CD8-positive, alpha-beta memory T cell (primary cell): ENCODE measurements around the gene C1QB. TPM values are rescaled to one million over a fixed set of nuclear protein-coding genes. Genes with fewer than 3 reads are reported as not detected.

ENCODE experiments used
- CTCF ChIA-PET: fragments of 350-600 bp; sonication (Branson Sonifier 250); formaldehyde crosslinking; loops from one replicate; lab custom pipeline; 2021; ENCODE audit warnings: antibody characterized with exemption; lab: Charles Lee
- POLR2A ChIA-PET: fragments of 350-600 bp; sonication (Branson Sonifier 250); formaldehyde crosslinking; loops from one replicate; lab custom pipeline; 2021; ENCODE audit warnings: antibody characterized with exemption; lab: Charles Lee
- DNase-seq, 5 donors: peaks; one replicate each; pipeline versions ENCODE4 v3.0.0 to v3.0.0-alpha.2; 2020 to 2022; ENCODE audit warnings: mixed read lengths in 1 of 5
- H3K27ac ChIP-seq: one replicate; pipeline ENCODE4 v1.7.0; 2013; ENCODE audit warnings: low read depth, mild to moderate bottlenecking, low read length, moderate library complexity
- H3K27me3 ChIP-seq: 2 replicates; pipeline ENCODE4 v1.7.0; 2013; ENCODE audit warnings: low read length, mild to moderate bottlenecking; ENCODE audit not compliant: insufficient read depth, poor library complexity, severe bottlenecking
- H3K36me3 ChIP-seq: 2 replicates; pipeline ENCODE4 v1.7.0; 2013; ENCODE audit warnings: mild to moderate bottlenecking, low read length, moderate library complexity; ENCODE audit not compliant: insufficient read depth
- H3K4me1 ChIP-seq: 2 replicates; pipeline ENCODE4 v1.7.0; 2013; ENCODE audit warnings: mild to moderate bottlenecking, low read length, moderate library complexity; ENCODE audit not compliant: insufficient read depth
- H3K4me3 ChIP-seq: 2 replicates; pipeline ENCODE4 v1.7.0; 2013; ENCODE audit warnings: mild to moderate bottlenecking, low read length
- H3K9me3 ChIP-seq: 2 replicates; pipeline ENCODE4 v1.7.0; 2013; ENCODE audit warnings: mild to moderate bottlenecking, low read length
- H3K27ac Mint-ChIP-seq, 8 donors: one replicate each; pipeline ENCODE4 v1.8.0; 2020 to 2021; ENCODE audit warnings: mixed read lengths in 8 of 8, mild to moderate bottlenecking in 6 of 8, inconsistent platforms in 3 of 8, moderate library complexity in 3 of 8
- H3K27me3 Mint-ChIP-seq, 2 donors: one replicate each; pipeline ENCODE4 v1.8.0; 2020 to 2021; ENCODE audit warnings: mixed read lengths in 2 of 2, mild to moderate bottlenecking in 1 of 2, moderate library complexity in 1 of 2
- H3K36me3 Mint-ChIP-seq, 3 donors: one replicate each; pipeline ENCODE4 v1.8.0; 2020 to 2021; ENCODE audit warnings: mixed read lengths in 3 of 3, inconsistent platforms in 1 of 3, mild to moderate bottlenecking in 1 of 3
- H3K4me1 Mint-ChIP-seq, 3 donors: one replicate each; pipeline ENCODE4 v1.8.0; 2020 to 2021; ENCODE audit warnings: mixed read lengths in 3 of 3, inconsistent platforms in 1 of 3, mild to moderate bottlenecking in 1 of 3
- H3K4me3 Mint-ChIP-seq, 7 donors: one replicate each; pipeline ENCODE4 v1.8.0; 2020 to 2021; ENCODE audit warnings: mixed read lengths in 7 of 7, mild to moderate bottlenecking in 6 of 7, moderate library complexity in 4 of 7, inconsistent platforms in 2 of 7
- H3K9me3 Mint-ChIP-seq, 5 donors: one replicate each; pipeline ENCODE4 v1.8.0; 2020 to 2022; ENCODE audit warnings: mixed read lengths in 5 of 5, mild to moderate bottlenecking in 3 of 5, moderate library complexity in 2 of 5, inconsistent platforms in 1 of 5
- polyA plus RNA-seq: library from polyadenylated mRNA; unstranded; fragments of 300-500 nt; fragmentation: Illumina TruSeq; gene quantifications from one replicate; pipeline ENCODE4 v1.2.3, GENCODE V29; 2021
- total RNA-seq, 2 experiments: library from RNA; stranded (reverse); gene quantifications; one replicate each; pipeline ENCODE4 v1.2.3, GENCODE V29; 2021

C1QB gene
- total RNA-seq (under 1 TPM; 0.20 to 0.53 TPM), polyA plus RNA-seq (not detected)

DNA sequence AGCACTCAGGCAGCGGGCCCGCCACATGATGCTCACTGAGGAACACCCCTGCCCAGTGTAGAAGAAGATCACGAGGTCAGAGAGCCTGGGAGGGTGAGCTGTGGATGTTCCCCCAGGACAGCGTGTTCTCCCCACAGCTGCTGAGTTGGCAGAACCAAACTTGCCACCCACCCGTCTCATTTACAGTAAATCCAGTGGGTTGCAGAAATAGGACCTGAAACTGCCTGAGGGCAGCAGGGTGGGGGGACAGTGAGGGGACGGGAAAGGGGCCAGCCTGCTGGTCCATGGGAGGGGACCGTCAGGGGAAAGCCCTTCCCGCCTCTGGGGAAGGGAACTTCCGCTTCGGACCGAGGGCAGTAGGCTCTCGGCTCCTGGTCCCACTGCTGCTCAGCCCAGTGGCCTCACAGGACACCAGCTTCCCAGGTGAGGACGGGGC lies at the start of gene C1QB:
C1QB (plus strand) TSS at position 356 of the 436 bp plus-strand sequence. CDS start 6,227 bp downstream, outside the sequence.
- no peak for DNase-seq
- H3K4me1 Mint-ChIP-seq = no peaks in the 10 kb centered on the region
- Histone ChIP-seq H3K27me3 (no peaks in the 10 kb centered on the region), H3K4me1 (no peaks in the 10 kb centered on the region), H3K9me3 (no peaks in the 10 kb centered on the region), H3K27ac (no peak within 1 kb of the TSS), H3K4me3 (no peak within 1 kb of the TSS), H3K36me3 (no peaks in the 10 kb centered on the region)
- no peaks in the 10 kb centered on the region for H3K9me3 Mint-ChIP-seq
- H3K4me3 Mint-ChIP-seq = no peak within 1 kb of the TSS
- H3K27ac Mint-ChIP-seq = no peak within 1 kb of the TSS
- H3K36me3 Mint-ChIP-seq = no peaks in the 10 kb centered on the region
- ChIA-PET CTCF (no interaction called here), POLR2A (no interaction called here)
- H3K27me3 Mint-ChIP-seq = peaks cover 6 to 39% of the 10 kb centered on the region in 2 donors

- peaks cover 13 to 62% of the 10 kb centered on the region in 2 donors for H3K27me3 Mint-ChIP-seq
- no peaks in the 10 kb centered on the region for H3K27me3 ChIP-seq
- no peak overlapping the region for H3K27ac ChIP-seq
- no peak overlapping the region for H3K4me3 ChIP-seq
- H3K36me3 Mint-ChIP-seq = no peaks in the 10 kb centered on the region
- no peak overlapping the region for H3K4me3 Mint-ChIP-seq
- H3K27ac Mint-ChIP-seq = no peak overlapping the region
- POLR2A ChIA-PET = no interaction called here
- H3K4me1 Mint-ChIP-seq = no peaks in the 10 kb centered on the region
- no peaks in the 10 kb centered on the region for H3K9me3 Mint-ChIP-seq
- no peaks in the 10 kb centered on the region for H3K9me3 ChIP-seq
- CTCF ChIA-PET = no interaction called here
- H3K36me3 ChIP-seq = no peaks in the 10 kb centered on the region
- no peak for DNase-seq
- H3K4me1 ChIP-seq = no peaks in the 10 kb centered on the region
Measured at GRCh38 chr1:22606161-22606560, 46.9 kb upstream of the C1QB start.

- Mint-ChIP-seq H3K27ac (no peak overlapping the region), H3K4me1 (no peaks in the 10 kb centered on the region), H3K4me3 (no peak overlapping the region), H3K9me3 (no peaks in the 10 kb centered on the region), H3K27me3 (peaks cover 14 to 62% of the 10 kb centered on the region in 2 donors), H3K36me3 (no peaks in the 10 kb centered on the region)
- ChIA-PET CTCF (no interaction called here), POLR2A (no interaction called here)
- H3K27ac ChIP-seq = no peak overlapping the region
- H3K36me3 ChIP-seq = no peaks in the 10 kb centered on the region
- DNase-seq = no peak
- no peak overlapping the region for H3K4me3 ChIP-seq
- no peaks in the 10 kb centered on the region for H3K27me3 ChIP-seq
- H3K4me1 ChIP-seq = no peaks in the 10 kb centered on the region
- H3K9me3 ChIP-seq = no peaks in the 10 kb centered on the region
Measured at GRCh38 chr1:22607154-22607553, 45.9 kb upstream of the C1QB start.

- H3K27me3 ChIP-seq = no peaks in the 10 kb centered on the region
- H3K27ac ChIP-seq = no peak overlapping the region
- H3K4me3 ChIP-seq = no peak overlapping the region
- Mint-ChIP-seq H3K27me3 (peaks cover 5 to 67% of the 10 kb centered on the region in 2 donors), H3K4me1 (no peaks in the 10 kb centered on the region), H3K27ac (no peak overlapping the region), H3K9me3 (no peaks in the 10 kb centered on the region), H3K36me3 (no peaks in the 10 kb centered on the region), H3K4me3 (no peak overlapping the region)
- H3K4me1 ChIP-seq = no peaks in the 10 kb centered on the region
- ChIA-PET CTCF (no interaction called here), POLR2A (no interaction called here)
- no peaks in the 10 kb centered on the region for H3K36me3 ChIP-seq
- DNase-seq = no peak
- H3K9me3 ChIP-seq = no peaks in the 10 kb centered on the region
Measured at GRCh38 chr1:22608361-22608760, 44.7 kb upstream of the C1QB start.

DNA sequence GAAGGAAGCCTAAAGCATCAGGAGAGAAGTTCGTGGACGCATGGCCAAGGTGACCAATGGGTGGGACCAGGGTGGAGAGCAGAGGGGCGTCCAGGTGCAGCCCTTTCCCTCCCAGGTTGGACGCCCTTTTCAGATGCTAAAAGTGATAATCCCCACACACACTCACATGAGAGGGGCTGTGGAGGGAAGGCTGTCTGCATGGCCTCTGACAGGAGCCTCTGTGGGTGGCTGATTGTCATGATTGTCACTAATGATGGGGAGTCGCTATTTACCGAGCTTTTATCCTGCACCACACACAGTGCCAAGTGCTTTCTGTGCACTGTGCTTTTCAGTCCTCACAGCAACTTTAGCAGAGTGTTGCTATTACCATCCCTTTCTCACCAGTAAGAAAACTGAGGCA lies 43.7 kb upstream of the C1QB start:
- H3K27me3 Mint-ChIP-seq = peaks cover 4 to 60% of the 10 kb centered on the region in 2 donors
- POLR2A ChIA-PET = no interaction called here
- no peak overlapping the region for H3K4me3 ChIP-seq
- H3K4me1 Mint-ChIP-seq = no peaks in the 10 kb centered on the region
- no peaks in the 10 kb centered on the region for H3K9me3 Mint-ChIP-seq
- no peaks in the 10 kb centered on the region for H3K36me3 ChIP-seq
- no peaks in the 10 kb centered on the region for H3K9me3 ChIP-seq
- DNase-seq = no peak
- no peaks in the 10 kb centered on the region for H3K36me3 Mint-ChIP-seq
- no peaks in the 10 kb centered on the region for H3K27me3 ChIP-seq
- H3K27ac ChIP-seq = no peak overlapping the region
- H3K4me1 ChIP-seq = no peaks in the 10 kb centered on the region
- CTCF ChIA-PET = no interaction called here
- H3K4me3 Mint-ChIP-seq = no peak overlapping the region
- no peak overlapping the region for H3K27ac Mint-ChIP-seq

GRCh38 chr1:22611530-22611947 lies 41.5 kb upstream of the C1QB start:
- Mint-ChIP-seq H3K36me3 (no peaks in the 10 kb centered on the region), H3K4me1 (no peaks in the 10 kb centered on the region), H3K27me3 (peaks cover 10 to 54% of the 10 kb centered on the region in 2 donors), H3K4me3 (no peak overlapping the region), H3K9me3 (no peaks in the 10 kb centered on the region), H3K27ac (no peak overlapping the region)
- H3K9me3 ChIP-seq = no peaks in the 10 kb centered on the region
- DNase-seq = no peak
- CTCF ChIA-PET = no interaction called here
- no peaks in the 10 kb centered on the region for H3K27me3 ChIP-seq
- no peaks in the 10 kb centered on the region for H3K4me1 ChIP-seq
- H3K27ac ChIP-seq = no peak overlapping the region
- POLR2A ChIA-PET = no interaction called here
- H3K4me3 ChIP-seq = no peak overlapping the region
- H3K36me3 ChIP-seq = no peaks in the 10 kb centered on the region

GRCh38 chr1:22612671-22613571 lies 40.1 kb upstream of the C1QB start:
- Histone ChIP-seq H3K27ac (no peak overlapping the region), H3K36me3 (no peaks in the 10 kb centered on the region), H3K4me3 (no peak overlapping the region), H3K4me1 (no peaks in the 10 kb centered on the region), H3K27me3 (peaks cover 4% of the 10 kb centered on the region), H3K9me3 (no peaks in the 10 kb centered on the region)
- Mint-ChIP-seq H3K9me3 (no peaks in the 10 kb centered on the region), H3K4me1 (no peaks in the 10 kb centered on the region), H3K4me3 (no peak overlapping the region), H3K36me3 (no peaks in the 10 kb centered on the region), H3K27me3 (peaks cover 12 to 58% of the 10 kb centered on the region in 2 donors), H3K27ac (no peak overlapping the region)
- POLR2A ChIA-PET = no interaction called here
- CTCF ChIA-PET = no interaction called here
- no peak for DNase-seq

DNA sequence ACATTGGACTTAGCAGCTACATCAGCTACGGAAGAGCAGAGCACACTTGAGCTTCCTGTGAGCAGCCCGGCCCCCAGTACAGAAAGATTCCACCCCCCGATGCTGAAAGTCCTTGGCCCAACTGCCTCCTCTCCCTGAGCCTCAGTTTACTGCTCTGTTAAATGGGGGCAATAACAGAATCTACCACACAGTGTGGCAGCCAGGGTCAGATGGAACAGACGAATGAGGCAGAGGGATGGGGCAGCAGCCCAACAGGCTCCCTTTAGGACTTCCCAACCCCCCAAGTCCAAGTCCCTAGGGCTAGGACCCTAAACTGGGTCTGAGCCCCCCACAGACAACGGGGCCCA lies 39.5 kb upstream of the C1QB start:
- POLR2A ChIA-PET = no interaction called here
- CTCF ChIA-PET = no interaction called here
- Mint-ChIP-seq H3K27ac (no peak overlapping the region), H3K4me1 (no peaks in the 10 kb centered on the region), H3K9me3 (no peaks in the 10 kb centered on the region), H3K27me3 (peaks cover 12 to 52% of the 10 kb centered on the region in 2 donors), H3K36me3 (no peaks in the 10 kb centered on the region), H3K4me3 (no peak overlapping the region)
- no peak for DNase-seq
- H3K36me3 ChIP-seq = no peaks in the 10 kb centered on the region
- peaks cover 4% of the 10 kb centered on the region for H3K27me3 ChIP-seq
- H3K9me3 ChIP-seq = no peaks in the 10 kb centered on the region
- H3K4me1 ChIP-seq = no peaks in the 10 kb centered on the region
- no peak overlapping the region for H3K27ac ChIP-seq
- no peak overlapping the region for H3K4me3 ChIP-seq
